NCI-H1930 (cell line): Measurements from ENCODE around the gene FOXO3.

Source experiments
- DNase-seq, 2 experiments: peaks; one replicate each; lab custom pipeline; 2025; lab: John Stamatoyannopoulos, UW

The FOXO3 gene

DNA sequence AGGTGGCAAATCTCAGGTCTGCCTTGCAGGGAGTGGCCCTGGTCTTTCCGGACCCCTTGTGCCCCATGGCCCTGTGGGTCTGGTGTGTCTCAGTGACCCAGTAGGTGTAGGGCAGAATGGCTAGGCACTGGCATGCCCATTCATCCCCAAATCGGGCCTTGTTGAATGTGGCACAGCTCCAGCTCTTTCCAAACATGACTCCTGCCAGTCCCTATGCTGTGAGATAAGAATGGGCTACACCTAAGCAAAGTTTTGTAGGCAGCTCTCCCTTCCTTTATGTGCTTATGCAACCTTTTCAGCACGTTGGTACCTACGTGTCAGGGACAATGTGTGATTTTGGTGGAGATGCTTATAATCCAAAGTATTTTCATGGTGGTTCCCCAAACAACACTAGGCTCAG, 33.9 kb downstream of the FOXO3 start:
- no peak for DNase-seq

DNA sequence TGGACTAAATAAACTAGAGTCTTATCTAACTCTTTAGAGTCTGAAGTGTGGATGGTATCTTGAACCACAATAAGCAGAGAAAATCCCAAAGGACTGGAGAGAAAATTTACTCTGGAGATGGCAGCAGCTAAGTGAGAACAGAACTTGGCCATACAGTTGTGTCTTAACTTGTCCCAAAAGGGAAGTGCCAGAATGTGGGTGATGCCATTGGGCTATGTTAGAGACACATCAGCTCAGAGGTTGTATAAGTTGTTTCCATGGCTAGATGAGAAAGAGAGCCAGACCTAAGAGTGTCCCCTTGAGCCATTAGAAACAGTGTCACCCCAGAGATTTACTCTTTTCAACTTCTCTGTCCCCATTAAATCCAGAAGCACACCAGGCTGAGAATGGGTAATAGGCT, 36.2 kb downstream of the FOXO3 start:
- no peak for DNase-seq

DNA sequence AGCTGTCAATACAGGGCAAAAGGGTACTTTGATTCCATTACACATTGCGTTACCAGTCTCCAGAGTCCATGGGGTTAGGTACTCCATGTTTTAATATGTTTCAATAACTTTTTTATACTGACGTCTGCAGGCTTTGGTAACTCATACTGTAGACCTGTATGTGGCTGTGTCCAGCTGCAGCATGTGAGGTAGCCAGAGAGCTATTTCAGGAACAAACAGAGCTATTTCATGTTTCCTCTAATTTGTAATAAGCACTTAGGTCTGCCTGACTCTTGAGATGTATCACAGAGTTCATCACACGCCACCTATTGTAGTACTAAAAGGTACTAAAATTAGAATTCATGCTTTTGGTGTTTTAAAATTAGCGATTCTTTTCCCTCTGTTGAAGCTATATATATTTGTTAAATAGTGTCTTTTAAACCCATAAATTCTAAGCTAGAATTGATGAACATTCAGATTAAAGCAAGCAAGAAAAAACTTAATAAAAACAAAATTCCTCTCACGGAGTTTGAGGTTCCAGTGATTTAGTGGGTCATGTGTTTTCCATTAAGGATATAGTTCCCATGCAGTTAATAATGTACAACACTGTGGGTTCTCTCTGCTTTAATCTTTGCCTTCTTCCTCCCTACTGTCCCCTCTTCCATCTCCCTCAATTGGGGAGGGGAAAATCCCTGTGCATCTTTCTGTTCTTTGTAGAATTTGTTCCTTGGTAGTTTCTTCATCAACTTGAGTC, 37.0 kb downstream of the FOXO3 start:
- DNase-seq = no peak

DNA sequence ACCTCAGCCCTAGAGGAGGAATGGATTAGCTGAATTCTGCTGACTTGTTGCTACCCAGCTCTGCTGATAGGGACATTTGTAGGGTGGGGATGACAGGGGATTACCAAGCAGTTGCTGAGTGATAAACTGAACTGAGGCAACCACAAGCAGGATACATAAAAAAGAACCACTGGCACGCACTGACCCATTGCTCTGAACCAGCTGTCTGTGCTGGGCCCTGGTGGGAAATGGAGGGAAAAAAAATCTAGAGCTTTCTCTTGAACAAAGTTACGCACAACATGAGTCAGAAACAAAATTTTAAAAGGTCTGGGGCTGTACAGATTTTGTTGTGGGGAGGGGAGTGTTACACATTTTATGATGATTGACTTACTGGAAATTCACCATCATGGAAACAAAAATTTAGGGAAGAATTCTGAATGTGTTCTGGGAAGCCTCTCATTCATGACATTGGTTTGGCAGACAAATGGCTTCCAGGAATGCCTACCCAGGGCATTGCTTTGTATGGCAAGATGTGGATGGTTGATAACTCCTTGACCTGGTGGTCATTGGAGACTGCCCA, 37.7 kb downstream of the FOXO3 start:
- DNase-seq = no peak

DNA sequence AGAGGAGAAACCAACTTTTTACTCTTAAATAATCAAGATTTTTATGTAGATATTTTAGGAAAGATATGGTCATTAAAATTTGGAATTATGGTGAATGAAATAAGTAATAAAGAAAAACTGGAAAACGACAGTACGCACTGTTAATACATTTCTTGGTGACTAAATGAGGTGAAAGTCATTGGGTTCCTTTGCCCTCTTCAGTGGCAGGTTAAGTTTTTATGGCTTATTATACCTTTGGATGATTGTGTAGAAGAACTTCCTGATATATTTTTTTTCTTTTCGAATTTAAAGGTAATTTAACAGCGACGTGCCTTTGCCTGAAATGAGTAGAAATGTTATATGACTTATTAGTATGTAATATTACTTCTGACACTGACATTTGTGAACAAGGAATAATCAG, 43.4 kb downstream of the FOXO3 start:
- DNase-seq = no peak

DNA sequence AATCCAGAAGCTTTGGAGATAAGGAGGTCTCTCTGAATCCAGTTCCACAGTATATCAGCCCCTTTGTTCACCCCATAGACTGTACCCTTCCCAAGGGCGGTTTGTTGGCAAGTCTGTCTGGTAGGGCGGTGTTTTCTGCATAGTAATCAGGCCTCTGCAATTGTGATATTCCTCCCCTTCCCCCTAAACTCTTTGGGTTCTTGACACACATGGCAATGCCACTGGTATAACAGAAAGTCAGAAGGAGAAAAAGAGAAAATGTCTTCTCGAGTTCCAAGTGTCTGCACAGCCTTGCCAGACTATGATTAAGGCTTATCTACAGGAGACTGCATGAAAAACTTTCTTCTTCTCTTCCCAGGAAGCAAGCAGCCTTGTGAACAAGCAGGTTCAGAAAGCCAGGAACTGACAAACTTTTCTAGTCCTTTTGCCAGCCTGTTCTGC, 45.6 kb downstream of the FOXO3 start:
- DNase-seq = no peak

DNA sequence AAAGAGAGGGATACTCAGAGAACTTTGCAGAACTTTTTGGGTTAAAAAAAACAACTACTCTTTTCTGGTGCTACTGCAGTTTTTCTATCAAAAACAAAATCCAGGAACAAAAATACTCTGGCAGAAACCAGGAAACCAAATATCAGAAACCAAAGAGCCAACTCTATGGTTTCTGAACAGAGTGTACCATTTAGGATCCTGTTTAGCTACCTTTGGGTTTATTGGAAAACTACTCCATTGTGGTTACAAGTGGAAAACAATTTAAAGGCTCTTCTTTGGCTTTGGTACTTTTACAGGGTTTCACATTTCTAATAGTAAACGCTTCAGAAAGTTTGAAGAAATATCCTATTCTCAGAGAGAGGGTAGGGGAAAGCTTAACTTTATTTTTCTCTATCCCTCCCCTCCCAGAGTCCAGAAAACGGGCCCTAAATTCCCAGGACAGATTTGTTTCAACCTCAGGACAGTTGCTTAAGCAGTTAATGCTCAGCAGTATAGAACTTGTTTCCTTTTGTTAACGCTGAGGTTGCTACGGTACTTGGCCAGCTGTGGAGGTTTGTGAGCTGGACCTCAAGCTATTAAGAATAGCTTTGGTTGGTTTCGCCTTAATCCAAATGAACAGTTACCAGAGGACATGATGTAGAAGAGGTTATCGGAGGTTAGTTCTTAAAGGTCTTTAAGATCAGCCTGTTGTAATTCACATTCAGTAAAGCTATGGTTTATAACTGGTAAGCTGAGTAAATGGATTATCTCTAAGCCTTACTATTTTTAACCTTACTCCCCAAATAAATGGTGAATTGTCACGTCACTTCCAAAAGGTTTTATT, 47.9 kb downstream of the FOXO3 start:
- DNase-seq = no peak

DNA sequence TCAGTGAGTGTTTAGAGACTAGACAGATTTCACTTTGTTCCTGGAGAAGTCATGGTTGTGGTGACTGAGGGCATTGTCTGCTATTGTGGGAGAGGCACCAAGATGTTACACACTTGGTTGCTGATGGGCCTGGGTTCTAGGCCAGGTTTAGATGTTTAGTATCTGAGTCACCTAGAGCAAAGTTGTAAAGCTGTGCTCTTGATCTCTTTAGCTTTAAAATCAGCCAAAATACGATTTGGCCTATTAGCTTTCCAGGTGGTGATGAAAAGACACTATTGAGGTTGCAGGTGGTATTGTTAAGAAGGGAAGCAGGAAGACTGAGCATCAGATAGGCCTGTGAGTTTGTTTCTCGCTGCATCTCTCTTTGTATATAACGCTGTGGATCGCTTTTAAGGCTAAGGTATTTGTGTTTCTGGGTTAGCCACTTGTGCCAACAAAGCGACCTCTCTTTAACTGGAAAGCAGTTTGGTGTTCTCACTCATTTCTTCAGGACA, 48.6 kb downstream of the FOXO3 start:
- DNase-seq = no peak

DNA sequence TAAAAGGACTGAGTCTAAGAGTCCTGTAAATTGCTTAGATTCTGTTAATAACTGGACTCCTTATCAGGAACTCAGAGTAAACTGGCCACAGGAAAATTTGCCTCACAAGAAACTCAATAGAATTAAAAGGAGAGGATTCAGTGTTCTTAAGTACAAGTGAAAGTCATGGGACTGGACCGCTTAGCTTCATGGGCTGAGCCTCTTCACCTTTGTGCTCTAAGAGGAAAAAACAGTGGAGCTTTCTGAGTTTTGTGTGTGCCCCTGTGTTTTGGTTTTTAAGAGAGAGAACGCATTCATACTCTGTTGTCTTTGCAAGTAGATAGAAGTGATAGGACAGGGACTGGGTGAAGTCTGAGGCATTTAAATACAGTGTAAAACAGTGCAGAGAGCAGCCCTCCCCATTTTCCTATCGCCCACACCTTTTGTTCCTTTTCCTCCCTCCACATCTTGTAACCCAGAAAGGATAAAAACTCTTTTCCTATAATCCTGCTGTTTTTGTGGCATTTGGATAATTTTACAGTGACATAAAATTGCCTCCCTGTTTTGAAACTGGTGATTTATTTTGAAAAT, 49.6 kb downstream of the FOXO3 start:
- DNase-seq = no peak

DNA sequence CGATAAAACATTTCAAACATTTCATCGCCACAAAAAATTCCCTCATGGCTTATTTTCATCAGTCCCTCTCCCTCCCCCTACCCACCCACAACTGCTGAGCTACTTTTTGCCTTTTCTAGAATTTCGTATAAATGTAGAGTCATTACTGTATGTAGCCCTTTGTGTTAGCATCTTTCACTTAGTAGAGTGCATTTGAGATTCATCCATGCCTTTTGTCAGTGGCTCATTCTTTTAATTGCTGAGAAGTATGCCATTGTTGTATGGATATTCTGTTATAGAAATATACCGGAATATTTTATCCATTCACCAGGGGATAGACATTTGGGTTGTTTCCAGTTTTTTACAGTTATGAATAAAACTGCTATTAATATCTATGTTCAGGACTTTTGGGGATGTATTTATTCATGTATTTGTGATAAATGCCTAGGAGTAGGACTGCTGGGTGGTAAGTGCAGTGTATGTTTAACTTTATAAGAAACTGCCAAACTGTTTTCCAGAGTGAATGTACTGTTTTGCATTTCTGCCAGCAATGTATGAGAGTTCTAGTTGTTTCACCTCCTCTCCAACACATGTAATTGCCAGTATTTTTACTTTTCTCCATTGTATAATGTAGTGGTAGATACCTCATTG, 50.4 kb downstream of the FOXO3 start:
- no peak for DNase-seq

DNA sequence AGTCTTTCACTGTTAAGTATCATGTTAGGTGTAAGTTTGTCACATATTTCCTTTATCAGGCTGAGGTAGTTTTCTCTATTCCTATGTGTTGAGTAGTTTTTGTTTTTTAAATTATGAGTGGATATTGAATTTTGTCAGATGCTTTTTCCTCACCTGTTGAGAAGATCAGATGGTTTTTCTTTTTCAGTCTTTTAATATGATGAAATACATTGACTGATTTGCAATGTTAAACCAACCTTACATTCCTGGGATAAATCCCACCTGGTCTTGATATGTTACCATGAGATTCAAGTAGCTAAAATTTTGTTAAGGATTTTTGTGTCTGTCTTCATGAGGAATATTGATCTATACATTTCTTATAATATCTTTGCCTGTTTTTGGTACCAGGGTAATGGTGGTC, 52.1 kb downstream of the FOXO3 start:
- no peak for DNase-seq

DNA sequence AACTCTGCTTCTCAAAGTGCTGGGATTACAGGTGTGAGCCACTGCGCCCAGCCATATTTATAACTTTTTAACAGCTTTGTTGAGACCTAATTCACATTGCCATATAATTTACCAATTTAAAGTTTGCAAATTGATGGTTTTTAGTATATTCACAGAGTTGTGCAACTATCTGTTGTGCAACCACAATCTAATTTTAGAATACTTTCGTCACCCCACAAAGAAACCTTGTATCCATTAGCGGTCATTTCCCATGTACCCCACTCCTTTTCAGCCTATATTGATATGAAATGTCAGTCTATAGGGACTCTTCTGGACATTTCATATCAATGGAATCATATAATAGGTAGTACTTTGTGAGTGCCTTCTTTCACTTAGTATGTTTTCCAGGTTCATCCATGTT, 55.8 kb downstream of the FOXO3 start:
- no peak for DNase-seq

DNA sequence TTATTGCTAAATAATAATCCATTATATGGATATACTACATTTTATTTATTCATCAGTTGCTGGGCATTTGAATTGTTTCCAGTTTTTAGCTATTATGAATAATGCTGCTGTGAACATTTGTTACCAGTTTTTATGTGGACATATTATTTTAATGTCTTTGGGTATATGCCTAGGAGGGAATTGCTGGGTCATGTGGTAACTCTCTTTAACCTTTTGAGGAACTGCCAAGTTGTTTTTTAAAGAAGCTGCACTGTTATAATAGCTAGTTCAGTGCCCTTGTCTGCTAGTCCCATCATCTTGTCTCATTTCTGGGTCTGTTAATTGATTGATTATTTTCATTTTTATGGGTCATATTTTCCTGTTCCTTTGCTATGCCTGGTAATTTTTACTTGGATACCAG, 56.3 kb downstream of the FOXO3 start:
- DNase-seq = no peak

DNA sequence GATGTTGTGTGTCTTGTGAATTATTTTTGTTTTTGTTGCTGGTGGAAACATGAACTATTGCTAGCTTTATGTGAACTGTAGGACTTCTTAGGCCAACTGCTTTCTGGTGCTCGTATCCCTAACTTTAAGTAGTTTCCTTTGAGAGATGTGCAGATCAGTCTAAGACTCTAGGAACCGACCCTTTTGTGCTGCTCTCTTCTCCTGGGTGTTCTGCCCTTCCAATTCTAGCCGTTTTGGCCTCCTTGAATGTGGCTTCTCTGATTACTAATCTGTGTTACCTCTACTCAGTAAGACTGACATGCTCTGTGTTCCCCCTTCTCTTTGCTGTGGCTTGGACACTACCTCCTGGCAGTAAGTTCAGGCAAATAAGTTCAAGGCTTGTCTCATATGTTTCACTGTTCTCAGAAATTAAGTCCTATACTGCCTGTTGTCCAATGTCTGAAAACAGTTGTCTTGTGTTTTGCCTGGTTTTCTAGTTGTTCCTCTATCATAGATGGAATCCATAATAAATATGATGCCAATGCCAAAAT, 58.0 kb downstream of the FOXO3 start:
- DNase-seq = no peak

DNA sequence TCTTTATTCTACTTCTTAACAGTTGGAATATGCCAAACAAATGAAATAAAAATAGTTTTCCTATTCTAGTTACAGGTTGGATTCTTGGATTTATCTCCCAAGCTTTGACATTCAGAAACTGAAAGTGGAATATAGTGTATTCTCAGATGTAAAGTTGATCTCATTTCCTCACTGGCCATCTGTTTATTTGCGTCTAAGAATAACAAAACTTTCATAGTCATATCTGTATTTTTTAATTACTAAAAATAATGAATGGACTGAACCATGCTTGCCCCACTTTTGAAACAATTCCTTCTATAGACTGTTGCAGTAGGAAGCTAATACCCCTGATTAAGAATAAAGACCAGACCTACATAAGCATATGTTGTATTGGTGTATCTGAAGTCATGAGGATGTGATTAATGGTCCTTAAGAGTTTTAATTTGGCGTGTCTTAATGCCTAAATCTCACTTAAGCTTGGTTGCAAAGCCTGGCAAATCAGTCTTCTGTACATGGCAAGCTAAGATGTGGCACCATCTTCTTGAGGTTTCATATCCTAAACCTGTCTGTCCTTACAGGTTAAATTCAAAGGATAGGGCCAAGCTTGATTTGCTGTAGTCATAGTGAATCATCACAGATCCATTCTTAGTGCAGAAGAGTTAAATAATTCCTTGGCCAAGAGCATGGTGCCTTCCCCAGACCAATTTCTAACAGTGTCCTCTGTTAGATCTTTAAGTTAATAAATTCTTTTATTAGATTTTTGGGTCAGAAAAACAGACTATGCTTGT, 58.9 kb downstream of the FOXO3 start:
- no peak for DNase-seq

DNA sequence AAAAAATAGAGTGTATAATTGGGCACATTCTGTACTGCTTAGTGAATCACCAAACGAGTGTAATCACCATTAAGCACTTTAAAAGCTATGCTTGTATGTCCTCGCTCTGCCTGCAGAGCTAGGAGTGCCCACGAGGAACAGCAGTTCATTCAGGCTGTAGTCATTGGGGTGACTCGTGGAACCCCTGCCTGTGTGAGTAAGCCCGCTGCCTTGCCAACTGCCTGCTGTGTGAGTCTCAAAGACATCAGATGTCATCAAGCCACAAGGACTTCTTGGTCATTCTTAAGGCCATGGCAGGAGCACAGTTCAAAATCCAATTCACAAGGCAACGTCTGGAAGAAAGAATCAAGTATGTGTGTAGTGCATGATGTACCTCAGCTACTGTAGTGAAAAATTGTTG, 60.4 kb downstream of the FOXO3 start:
- no peak for DNase-seq

DNA sequence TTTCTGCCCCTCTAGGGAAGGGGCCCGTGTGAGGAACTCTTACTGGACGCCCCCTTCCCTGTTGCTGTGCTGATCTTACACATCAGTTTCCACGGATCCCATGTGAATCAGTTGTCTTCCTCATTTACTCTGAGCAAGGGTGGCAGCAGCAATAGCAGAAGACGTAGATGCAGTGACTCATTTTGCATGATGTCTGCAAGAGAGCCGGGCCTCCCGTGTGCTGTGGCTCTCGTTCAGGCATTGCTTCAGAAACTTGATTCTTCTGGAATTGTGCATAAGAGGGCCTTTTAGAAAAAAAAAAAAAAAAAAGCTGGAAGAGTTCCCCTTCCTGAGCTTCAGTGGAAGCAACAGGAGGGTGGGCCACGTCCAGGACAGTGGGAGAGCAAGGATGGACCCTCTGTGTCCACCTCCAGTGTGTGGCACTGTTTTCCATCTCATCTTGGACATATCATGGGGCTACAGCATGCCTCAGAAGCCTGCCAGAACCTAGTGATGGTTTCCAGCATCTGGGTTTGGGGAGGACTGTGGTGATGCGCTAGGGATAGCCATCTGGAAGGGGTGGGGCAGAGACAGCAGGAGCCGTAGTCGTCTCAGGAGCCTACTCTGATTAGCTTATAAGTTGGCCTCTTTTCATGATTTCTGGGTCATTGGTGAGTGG, 62.1 kb downstream of the FOXO3 start:
- DNase-seq = no peak

DNA sequence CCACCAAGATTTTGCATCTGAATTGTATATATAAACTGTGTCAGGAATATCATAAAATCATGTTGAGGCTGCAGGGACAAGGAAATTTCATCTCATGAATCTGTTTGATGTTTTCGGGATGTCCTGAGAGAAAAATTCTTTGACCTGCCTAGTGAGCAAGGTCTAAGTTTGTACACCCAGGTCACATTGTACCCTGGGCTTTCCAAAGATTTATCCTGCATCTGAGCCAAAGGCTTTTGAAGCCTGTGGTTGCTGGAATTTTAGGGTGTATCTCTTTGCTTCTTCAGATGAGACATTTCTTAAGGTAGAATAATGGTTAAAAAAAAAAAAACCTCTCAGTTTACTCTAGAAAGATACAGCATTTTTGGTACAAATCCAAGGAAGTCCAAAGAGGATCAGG, 63.3 kb downstream of the FOXO3 start:
- no peak for DNase-seq

DNA sequence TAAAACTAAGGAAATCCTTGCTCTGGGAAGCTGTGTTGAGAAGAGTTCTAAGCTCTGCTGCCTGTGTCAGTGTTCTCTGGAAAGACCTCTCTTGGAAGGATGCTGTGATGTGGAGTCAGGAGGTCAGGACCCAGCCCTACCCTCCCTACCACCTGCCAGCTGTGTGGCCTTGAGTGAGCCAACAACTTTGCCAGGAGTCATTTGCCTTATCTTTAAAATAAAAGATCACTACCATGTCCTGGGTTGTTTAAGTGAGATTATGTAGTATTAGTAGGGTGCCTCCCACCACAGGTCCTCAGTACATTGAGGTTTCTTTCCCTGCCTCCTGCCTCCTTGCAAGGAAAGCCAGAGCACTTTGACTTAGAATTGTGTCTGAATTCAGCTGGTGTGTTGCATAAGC, 64.9 kb downstream of the FOXO3 start:
- no peak for DNase-seq

DNA sequence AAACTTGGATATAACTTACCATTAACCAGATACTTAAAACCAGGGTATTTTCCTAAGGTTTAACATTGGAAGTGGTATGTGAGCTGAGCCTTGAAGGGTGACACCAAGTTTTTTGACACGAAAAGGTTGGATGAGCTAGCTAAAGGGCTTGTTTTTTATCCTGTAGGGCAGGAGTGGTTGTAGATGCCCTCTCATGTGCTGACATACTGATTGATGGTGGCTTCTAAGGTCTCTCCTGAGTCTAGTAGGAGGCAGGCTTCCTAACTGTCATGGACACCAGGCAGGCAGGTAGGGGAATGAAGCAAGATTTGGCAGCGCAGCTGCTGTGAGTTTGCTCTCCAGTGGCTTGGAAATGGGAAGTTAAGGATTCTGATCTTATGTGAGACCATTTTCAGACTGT, 66.1 kb downstream of the FOXO3 start:
- no peak for DNase-seq
